Activated T-helper 17 cell treated with anti-CD3 and anti-CD28 coated beads, Interleukin-2, amount 50 U/mL, for 72 hours (primary cell): ENCODE data around the gene ABHD2. TPM values are rescaled to one million over a fixed set of nuclear protein-coding genes. Genes with fewer than 3 reads are reported as not detected.
"Not testable (repeated sequence)": the region's sequence is repeated elsewhere in the genome, so short reads cannot be mapped to it uniquely, and the experiment has no call there.

ENCODE experiments used
- ATAC-seq: fragments of 150-1000 bp; cut with Tn5 transposase; replicated peaks from 2 replicates; pipeline ENCODE4 v1.10.0; 2021; ENCODE audit warnings: mild to moderate bottlenecking, moderate library complexity
- H3K27ac Mint-ChIP-seq: one replicate; pipeline ENCODE4 v1.8.0; 2022; ENCODE audit warnings: mixed read lengths
- H3K27me3 Mint-ChIP-seq: one replicate; pipeline ENCODE4 v1.8.0; 2022; ENCODE audit warnings: mixed read lengths
- H3K36me3 Mint-ChIP-seq: one replicate; pipeline ENCODE4 v1.8.0; 2022; ENCODE audit warnings: low read depth, mild to moderate bottlenecking, mixed read lengths
- H3K4me1 Mint-ChIP-seq: one replicate; pipeline ENCODE4 v1.8.0; 2022; ENCODE audit warnings: mixed read lengths
- H3K4me3 Mint-ChIP-seq: one replicate; pipeline ENCODE4 v1.8.0; 2022; ENCODE audit warnings: mild to moderate bottlenecking, mixed read lengths
- H3K9me3 Mint-ChIP-seq: one replicate; pipeline ENCODE4 v1.8.0; 2022; ENCODE audit warnings: mixed read lengths
- total RNA-seq, 2 donors: library from RNA; stranded (reverse); gene quantifications; one replicate each; pipeline ENCODE4 v1.2.3, GENCODE V29; 2022

The ABHD2 gene, protein sequence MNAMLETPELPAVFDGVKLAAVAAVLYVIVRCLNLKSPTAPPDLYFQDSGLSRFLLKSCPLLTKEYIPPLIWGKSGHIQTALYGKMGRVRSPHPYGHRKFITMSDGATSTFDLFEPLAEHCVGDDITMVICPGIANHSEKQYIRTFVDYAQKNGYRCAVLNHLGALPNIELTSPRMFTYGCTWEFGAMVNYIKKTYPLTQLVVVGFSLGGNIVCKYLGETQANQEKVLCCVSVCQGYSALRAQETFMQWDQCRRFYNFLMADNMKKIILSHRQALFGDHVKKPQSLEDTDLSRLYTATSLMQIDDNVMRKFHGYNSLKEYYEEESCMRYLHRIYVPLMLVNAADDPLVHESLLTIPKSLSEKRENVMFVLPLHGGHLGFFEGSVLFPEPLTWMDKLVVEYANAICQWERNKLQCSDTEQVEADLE
- 10 to 100 TPM; 40.1 to 47.7 TPM for total RNA-seq

DNA sequence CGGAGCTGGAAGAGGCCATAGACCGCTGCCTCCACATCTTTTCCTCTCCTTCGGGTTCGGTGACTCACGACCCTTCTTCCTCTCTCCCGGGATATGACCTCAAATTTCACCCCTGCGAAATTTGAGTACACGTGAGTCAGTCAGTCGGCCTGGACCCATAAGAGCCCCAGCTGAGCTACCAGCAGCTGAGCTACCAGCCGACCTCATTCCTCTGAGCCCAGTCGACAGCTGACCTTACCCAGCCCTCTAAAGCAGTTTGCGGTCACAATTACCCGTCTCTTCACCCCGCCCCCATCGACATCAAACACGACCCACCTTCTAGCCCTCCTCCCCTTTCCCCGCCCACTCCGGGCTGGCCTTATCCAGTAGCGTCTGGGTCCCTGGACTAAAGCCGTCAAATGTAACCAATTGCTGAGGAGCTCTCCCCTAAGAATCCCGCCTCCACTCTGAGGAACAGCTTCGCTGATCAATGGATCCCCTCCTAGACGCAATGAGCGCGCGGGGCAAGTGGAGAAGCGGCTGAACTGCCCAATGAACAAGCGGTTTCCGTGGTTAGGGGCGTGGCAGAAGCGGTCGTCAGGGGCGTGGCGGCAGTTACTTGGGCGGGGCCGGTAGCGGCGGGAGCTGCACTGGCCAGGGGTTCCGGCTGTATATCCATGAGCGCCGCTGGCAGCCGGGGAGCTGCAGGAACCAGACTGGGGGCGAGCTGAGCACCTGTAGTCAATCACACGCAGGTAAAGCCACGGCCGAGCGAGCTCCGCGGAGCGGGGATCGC, at the start of gene ABHD2:
ABHD2 (plus strand) TSS at position 627 of the 775 bp plus-strand sequence. CDS start 27,872 bp downstream, outside the sequence.
- H3K4me3 Mint-ChIP-seq = no peak within 1 kb of the TSS
- no peaks in the 10 kb centered on the region for H3K9me3 Mint-ChIP-seq
- H3K36me3 Mint-ChIP-seq = peaks cover 9% of the 10 kb centered on the region
- H3K27me3 Mint-ChIP-seq = no peaks in the 10 kb centered on the region
- peaks cover 29% of the 10 kb centered on the region for H3K4me1 Mint-ChIP-seq
- H3K27ac Mint-ChIP-seq = peak within 1 kb of the TSS; percentile 90
- peak; percentile 95 for ATAC-seq

DNA sequence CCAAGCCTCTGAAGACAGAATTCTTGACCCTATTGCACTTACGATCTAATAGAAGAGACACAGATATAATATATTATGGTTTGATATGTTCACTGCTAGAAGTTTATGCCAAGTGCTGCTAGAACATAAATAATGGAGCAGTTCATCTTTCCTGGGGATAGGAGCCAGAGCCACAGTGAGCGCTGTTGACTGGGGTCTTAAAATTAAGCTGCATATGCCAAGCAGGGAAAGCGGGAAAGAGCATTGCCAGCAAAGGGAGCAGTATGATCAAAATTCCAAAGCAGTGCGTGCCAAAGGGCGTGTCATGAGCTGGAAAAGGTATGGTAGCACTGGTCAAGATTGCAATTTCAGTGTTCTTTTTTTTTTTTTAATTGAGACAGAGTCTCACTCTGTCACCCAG, 49.1 kb upstream of the ABHD2 start:
- Mint-ChIP-seq H3K36me3 (no peaks in the 10 kb centered on the region), H3K4me1 (no peaks in the 10 kb centered on the region), H3K27ac (no peak overlapping the region), H3K9me3 (no peaks in the 10 kb centered on the region), H3K27me3 (peaks cover 27% of the 10 kb centered on the region), H3K4me3 (no peak overlapping the region)
- no peak for ATAC-seq

DNA sequence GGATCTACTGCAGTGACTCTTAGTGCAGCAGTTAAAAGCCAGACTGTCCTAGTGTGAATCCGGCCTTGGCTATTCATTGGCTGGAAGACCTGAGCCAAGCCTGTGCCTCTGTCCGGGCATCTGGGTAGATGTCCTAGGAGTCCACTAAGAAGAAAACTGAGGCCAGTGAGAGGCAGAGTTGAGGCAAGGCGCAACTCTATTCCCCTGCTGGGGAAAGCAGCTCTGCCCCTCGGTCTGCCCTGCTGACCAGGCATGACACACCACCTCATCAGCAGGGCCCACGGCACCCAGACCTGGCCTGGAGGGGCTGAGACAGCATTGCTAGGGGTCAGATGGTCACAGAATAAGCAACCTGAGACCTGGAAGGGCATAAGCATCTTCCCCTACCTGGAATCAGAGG, 46.7 kb upstream of the ABHD2 start:
- Mint-ChIP-seq H3K36me3 (no peaks in the 10 kb centered on the region), H3K4me3 (no peak overlapping the region), H3K9me3 (no peaks in the 10 kb centered on the region), H3K27me3 (peaks cover 20% of the 10 kb centered on the region), H3K27ac (no peak overlapping the region), H3K4me1 (no peaks in the 10 kb centered on the region)
- no peak for ATAC-seq

DNA sequence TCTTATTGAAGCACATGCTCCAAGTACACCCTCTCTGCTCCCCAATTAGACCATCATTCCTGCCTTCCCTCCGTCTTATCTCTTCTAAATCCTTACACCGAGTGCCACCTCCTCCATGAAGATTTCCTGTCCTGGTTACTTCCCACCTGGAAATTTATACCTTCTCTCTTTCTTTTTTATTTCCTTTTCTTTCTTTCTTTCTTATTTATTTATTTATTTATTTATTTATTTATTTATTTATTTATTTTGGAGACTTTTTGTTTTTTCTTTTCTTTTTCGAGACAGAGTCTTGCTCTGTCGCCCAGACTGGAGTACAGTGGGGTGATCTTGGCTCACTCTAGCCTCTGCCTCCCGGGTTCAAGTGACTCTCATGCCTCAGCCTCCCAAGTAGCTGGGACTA, 45.9 kb upstream of the ABHD2 start:
- H3K9me3 Mint-ChIP-seq = no peaks in the 10 kb centered on the region
- no peak overlapping the region for H3K27ac Mint-ChIP-seq
- H3K4me3 Mint-ChIP-seq = no peak overlapping the region
- H3K27me3 Mint-ChIP-seq = peaks cover 15% of the 10 kb centered on the region
- no peak for ATAC-seq
- H3K4me1 Mint-ChIP-seq = no peaks in the 10 kb centered on the region
- H3K36me3 Mint-ChIP-seq = no peaks in the 10 kb centered on the region

DNA sequence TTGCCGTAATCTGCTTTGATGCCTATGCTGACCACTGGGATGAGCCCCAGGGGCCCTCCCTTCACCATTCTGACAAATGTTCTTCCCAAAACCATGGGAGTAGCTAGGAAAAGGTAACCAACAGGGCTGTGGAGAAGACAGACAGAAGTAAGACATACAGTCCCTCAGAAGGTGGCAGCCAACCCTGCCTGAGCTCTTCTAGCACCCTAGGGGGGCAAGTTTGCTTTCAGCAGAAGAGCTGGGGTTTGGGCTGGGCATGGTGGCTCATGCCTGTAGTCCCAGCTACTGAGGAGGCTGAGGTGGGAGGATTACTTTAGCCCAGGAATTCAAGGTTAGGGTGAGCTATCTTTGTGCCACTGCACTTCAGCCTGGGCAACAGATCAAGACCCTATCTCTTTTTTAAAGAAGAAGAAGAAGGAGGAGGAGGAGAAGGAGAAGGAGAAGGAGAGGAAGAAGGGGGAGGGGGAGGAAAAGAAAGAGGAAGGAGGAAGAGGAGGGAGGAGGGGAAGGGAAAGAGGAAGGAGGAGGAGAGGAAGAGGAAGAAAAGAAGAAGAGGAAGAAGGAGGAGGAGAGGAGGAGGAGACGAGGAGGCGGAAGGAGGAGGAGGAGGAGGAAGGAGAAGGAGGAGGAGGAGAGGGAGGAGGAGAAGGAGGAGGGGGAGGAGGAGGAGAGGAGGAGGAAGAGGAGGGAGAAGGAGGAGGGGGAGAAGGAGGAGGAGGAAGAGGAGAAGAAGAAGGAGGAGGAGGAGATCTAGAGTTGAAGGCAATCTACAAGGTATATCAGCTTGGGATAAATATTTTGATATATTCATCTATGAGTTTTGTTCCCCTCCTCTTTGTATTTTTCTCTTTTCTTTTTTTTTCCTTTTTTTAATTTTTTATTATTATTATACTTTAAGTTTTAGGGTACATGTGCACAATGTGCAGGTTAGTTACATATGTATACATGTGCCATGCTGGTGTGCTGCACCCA, 44.9 kb upstream of the ABHD2 start:
- Mint-ChIP-seq H3K4me3 (no peak overlapping the region), H3K27ac (no peak overlapping the region), H3K27me3 (peaks cover 12% of the 10 kb centered on the region), H3K9me3 (no peaks in the 10 kb centered on the region), H3K4me1 (no peaks in the 10 kb centered on the region), H3K36me3 (no peaks in the 10 kb centered on the region)
- no peak for ATAC-seq

DNA sequence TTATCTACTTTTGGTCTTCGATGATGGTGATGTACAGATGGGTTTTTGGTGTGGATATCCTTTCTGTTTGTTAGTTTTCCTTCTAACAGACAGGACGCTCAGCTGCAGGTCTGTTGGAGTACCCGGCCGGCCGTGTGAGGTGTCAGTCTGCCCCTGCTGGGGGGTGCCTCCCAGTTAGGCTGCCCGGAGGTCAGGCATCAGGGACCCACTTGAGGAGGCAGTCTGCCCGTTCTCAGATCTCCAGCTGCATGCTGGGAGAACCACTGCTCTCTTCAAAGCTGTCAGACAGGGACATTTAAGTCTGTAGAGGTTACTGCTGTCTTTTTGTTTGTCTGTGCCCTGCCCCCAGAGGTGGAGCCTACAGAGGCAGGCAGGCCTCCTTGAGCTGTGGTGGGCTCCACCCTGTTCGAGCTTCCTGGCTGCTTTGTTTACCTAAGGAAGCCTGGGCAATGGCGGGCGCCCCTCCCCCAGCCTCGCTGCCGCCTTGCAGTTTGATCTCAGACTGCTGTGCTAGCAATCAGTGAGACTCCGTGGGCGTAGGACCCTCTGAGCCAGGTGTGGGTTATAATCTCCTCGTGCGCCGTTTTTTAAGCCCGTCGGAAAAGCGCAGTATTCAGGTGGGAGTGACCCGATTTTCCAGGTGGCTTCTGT, 39.1 kb upstream of the ABHD2 start:
- not testable (repeated sequence) for H3K9me3 Mint-ChIP-seq, H3K27ac Mint-ChIP-seq, H3K36me3 Mint-ChIP-seq, H3K27me3 Mint-ChIP-seq, ATAC-seq
- Mint-ChIP-seq H3K4me3 (peak overlapping the region; percentile 33), H3K4me1 (peaks cover 12% of the 10 kb centered on the region)

DNA sequence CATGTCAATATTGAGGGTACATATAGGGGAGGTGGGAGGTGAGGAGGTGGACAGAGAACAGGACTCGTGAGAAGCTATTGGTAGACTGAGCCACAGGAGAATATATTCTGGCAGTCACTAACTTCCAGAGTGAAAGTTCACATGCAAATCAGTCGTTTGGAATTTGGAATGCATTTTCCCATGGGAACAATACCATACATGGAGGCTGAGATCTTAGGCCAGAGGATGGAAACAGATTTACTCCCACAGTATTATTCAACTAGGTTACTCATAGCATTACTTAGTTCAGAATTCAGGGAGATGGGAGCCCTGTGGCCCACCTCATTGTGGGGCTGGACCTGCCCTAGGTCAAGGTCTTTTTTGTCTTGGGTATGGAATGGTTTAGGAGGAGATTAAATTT, 36.4 kb upstream of the ABHD2 start:
- Mint-ChIP-seq H3K27me3 (no peaks in the 10 kb centered on the region), H3K9me3 (peaks cover 6% of the 10 kb centered on the region), H3K4me3 (no peak overlapping the region), H3K4me1 (peaks cover 12% of the 10 kb centered on the region), H3K36me3 (no peaks in the 10 kb centered on the region), H3K27ac (no peak overlapping the region)
- no peak for ATAC-seq

DNA sequence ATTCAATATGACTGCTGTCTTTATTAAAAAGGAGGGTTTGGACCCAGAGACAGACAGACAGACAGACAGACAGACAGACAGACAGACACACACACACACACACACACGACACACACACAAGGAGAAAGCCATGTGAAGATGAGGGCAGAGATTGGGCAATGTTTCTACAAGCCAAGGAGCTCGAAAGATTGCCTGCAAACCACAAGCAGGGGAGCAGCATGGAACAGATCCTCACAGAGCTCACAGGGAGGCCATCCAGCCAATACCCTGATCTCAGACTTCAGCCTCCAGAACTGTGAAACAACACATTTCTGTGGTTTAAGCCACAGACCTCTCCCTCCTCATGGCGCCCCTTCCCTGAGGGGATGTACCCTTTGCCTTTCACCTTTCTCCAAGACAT, 35.8 kb upstream of the ABHD2 start:
- Mint-ChIP-seq H3K9me3 (peaks cover 6% of the 10 kb centered on the region), H3K27me3 (no peaks in the 10 kb centered on the region), H3K27ac (no peak overlapping the region), H3K36me3 (no peaks in the 10 kb centered on the region), H3K4me1 (peaks cover 12% of the 10 kb centered on the region), H3K4me3 (no peak overlapping the region)
- ATAC-seq = no peak

DNA sequence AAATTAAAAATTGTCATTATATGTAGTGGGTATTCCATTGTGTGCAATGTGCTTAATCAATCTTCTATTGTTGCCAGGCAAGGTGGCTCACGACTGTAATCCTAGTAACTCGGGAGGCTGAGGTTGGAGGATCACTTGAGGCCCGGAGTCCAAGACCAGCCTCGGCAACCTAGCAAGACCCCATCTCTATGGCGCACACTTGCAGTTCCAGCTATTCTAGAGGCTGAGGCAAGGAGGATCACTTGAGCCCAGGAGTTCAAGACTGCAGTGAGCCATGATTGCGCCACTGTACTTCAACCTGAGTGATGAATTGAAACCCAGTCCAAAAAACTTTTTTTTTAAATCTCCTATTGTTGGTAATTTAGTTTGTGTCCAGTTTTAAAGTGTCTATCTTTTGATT, 33.4 kb upstream of the ABHD2 start:
- no peak for ATAC-seq
- Mint-ChIP-seq H3K9me3 (peaks cover 3% of the 10 kb centered on the region), H3K27me3 (no peaks in the 10 kb centered on the region), H3K4me1 (peaks cover 8% of the 10 kb centered on the region), H3K27ac (no peak overlapping the region), H3K4me3 (no peak overlapping the region), H3K36me3 (no peaks in the 10 kb centered on the region)

DNA sequence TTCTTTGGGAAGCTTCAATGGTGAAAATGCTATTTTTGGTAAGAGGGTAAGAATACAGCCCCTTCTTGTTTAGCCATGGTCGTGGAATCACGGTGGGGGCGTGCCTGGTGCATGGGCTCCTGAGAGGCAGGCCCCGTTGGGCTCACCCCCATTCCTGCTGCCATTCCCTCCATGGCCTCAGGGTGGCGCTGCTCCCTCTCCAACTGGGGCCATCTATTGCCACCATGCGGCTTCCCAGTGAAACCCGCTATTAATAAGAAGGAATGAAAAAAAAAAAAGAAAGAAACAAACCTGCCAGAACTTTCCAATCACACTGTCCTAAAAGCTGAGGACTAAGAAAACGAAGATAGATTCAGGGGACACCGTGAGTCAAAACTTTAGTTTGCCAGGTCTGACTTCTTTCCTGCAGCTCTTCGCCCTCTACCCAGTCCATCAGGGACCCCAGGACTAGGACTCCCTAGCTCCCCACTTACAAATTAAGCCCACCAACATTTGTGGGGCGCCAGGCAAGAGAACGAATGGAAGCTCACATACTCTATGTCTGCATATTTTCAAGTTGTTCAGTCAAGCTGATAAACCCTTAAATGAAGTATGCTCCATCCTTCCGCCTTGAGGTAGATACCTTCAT, 30.6 kb upstream of the ABHD2 start:
- Mint-ChIP-seq H3K9me3 (no peaks in the 10 kb centered on the region), H3K36me3 (no peaks in the 10 kb centered on the region), H3K4me1 (no peaks in the 10 kb centered on the region), H3K27ac (no peak overlapping the region), H3K27me3 (no peaks in the 10 kb centered on the region), H3K4me3 (no peak overlapping the region)
- ATAC-seq = peak; percentile 90

DNA sequence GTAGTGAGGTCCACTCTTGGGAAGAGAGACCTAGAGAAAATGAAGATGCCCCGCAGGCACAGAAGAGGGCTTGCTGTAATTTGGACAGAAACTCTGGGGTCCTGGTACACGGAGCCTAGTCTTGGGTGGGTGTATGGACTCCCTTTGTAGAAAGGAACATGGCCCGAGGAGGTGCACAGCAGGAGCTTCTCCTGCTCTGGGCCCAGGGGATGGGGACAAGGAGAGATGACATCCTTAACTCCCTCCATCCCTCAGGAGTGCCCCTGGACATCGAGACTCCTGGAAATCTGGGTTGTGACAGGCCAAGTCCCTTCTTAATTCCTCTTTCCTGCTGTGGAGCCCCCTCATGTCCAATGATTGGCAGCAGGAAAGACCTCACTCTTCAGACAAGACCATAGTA, 29.9 kb upstream of the ABHD2 start:
- Mint-ChIP-seq H3K4me1 (no peaks in the 10 kb centered on the region), H3K27me3 (no peaks in the 10 kb centered on the region), H3K9me3 (no peaks in the 10 kb centered on the region), H3K36me3 (no peaks in the 10 kb centered on the region), H3K27ac (no peak overlapping the region), H3K4me3 (no peak overlapping the region)
- no peak for ATAC-seq

DNA sequence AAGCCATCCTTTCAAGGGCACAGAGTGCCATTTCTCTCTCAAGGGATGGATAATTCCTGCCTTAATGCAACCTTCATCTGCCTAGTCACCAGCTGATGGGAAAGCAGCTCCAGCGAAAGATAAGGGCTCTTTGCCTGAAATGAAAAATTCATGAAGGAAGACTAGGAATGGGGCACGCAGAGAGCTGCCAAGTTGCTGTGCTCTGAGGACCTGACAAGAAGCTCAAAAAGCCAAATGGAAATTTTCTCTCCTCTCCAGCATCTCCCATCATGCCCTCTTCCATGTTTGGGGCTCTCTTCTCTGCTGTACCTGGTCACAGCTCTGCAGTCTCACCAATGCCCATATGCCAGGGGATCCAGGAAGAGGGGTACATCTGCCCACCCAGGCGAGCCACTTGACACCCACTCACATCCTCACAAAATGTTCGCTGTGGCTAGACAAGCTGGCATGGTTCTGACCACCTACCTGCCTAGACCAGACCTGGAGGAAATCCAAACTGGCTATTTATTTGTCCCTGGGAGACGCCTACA, 29.3 kb upstream of the ABHD2 start:
- Mint-ChIP-seq H3K4me1 (no peaks in the 10 kb centered on the region), H3K36me3 (no peaks in the 10 kb centered on the region), H3K27me3 (no peaks in the 10 kb centered on the region), H3K9me3 (no peaks in the 10 kb centered on the region), H3K4me3 (no peak overlapping the region), H3K27ac (no peak overlapping the region)
- ATAC-seq = no peak

DNA sequence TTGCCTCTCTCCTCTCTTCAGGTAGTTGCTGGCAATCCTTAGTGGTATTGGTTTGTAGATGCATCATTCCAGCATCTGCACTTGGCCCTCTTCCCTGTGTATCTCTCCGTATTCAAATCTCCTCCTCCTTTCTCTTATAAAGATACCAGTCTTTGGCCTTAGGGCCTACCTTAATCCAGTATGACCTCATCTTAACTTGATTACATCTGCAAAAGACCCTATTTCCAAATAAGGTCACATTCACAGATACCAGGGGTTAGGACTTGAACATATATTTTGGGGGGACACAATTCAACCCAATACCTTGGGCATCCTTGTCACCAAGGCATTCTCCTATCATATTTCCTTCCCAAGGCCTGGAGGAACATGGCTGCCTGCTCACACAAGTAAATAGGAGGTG, 22.0 kb upstream of the ABHD2 start:
- no peaks in the 10 kb centered on the region for H3K27me3 Mint-ChIP-seq
- no peak overlapping the region for H3K27ac Mint-ChIP-seq
- no peak for ATAC-seq
- no peaks in the 10 kb centered on the region for H3K36me3 Mint-ChIP-seq
- H3K4me3 Mint-ChIP-seq = no peak overlapping the region
- H3K9me3 Mint-ChIP-seq = peaks cover 4% of the 10 kb centered on the region
- peaks cover 12% of the 10 kb centered on the region for H3K4me1 Mint-ChIP-seq
